ENCODE measurements around the gene CFDP1.

- no peak for TF ChIP-seq CTCF (IDR thresholded peaks at IDR 0.05)
- TF ChIP-seq EP300 (IDR thresholded peaks at IDR 0.05), result no peak
- no peak for TF ChIP-seq POLR2A (IDR thresholded peaks at IDR 0.05)
- TF ChIP-seq POLR2AphosphoS5 (IDR thresholded peaks at IDR 0.05), result no peak
These were observed 116.2 kb downstream of the CFDP1 start for GRCh38 chr16:75317101-75317522.

All from upper lobe of left lung (tissue), 4 donors.